ENCODE data around the gene DIP2C.
A peak's percentile ranks its signal among the peaks of the same experiment; 100 is the strongest.

DNA sequence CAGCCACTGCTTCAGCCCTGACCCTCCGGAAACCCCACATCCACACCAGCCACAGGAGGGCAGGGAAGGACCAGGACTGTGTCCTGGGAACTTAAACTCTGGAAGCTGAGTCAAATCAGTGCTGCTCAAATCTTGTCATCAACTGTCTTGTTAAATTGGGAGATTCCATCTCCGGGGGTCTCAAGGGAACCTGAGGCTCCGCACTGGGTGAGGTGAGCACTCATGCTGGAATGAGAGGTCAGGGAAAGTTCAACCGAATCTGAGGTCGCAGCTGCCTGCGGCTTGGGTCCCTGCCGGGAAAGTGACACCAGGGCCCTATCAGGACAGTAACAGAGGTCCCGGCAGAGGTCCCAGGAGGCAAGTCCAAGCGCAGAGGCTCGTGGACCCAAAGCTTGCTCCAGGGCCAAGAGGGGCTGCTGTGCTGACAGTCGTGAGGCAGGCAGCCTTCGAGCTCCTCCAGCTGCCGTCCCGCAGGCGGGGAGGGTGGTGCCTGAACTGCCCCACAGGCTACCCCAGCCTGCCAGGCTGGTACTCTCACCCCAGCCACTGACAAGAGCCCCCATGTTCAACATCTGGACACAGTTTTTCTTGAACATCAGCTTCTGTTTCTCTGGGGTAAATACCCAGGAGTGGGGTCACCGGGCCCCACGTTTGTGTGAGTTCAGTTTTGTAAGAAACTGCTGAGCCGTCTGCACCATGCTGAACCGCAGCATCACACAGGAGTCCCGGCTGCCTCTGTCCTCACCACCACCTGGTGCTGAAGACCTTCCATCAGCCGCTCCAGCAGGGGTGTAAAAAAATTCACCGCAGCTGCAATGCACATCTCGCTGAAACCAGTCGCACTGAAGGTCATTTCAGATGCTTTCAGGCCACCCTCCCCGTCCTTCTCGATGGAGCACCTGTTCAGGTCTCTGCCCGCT lies 101.0 kb downstream of the DIP2C start:
- TF ChIP-seq CTCF (IDR thresholded peaks at IDR 0.05) (peak; percentile 12), EZH2phosphoT487 (IDR thresholded peaks at IDR 0.05) (no peak)

All from neural progenitor cell (in vitro differentiated cells).